Natural killer cell (primary cell): ENCODE data around the gene MBLAC1. TPM values are rescaled to one million over a fixed set of nuclear protein-coding genes. Genes with fewer than 3 reads are reported as not detected.

Experiments
- ATAC-seq, 3 donors: fragments of 150-1000 bp in 2 of 3; fragments of 200-7000 bp in 1 of 3; cut with Tn5 transposase; 1 replicate in 1 of 3; 2 replicates in 2 of 3; pipeline ENCODE4 v1.10.0; 2021; ENCODE audit warnings: mild to moderate bottlenecking in 2 of 3, moderate library complexity in 2 of 3
- DNase-seq, 2 donors: peaks; one replicate each; pipeline versions ENCODE4 v3.0.0 to v3.0.0-alpha.2; 2013 to 2021; ENCODE audit warnings: mixed read lengths in 1 of 2
- H3K27ac ChIP-seq: one replicate; pipeline ENCODE4 v1.5.1; 2013; ENCODE audit warnings: mild to moderate bottlenecking, low read length
- H3K27me3 ChIP-seq: one replicate; pipeline ENCODE4 v1.6.1; 2013; ENCODE audit warnings: low read length; ENCODE audit not compliant: control insufficient read depth, insufficient read depth
- H3K36me3 ChIP-seq: one replicate; pipeline ENCODE4 v1.6.1; 2013; ENCODE audit warnings: low read length; ENCODE audit not compliant: control insufficient read depth, insufficient read depth
- H3K4me1 ChIP-seq: one replicate; pipeline ENCODE4 v1.6.1; 2013; ENCODE audit warnings: low read length; ENCODE audit not compliant: control insufficient read depth, insufficient read depth
- H3K4me3 ChIP-seq: one replicate; pipeline ENCODE4 v1.5.1; 2013; ENCODE audit warnings: low read length
- H3K9me3 ChIP-seq: one replicate; pipeline ENCODE4 v1.6.1; 2013; ENCODE audit warnings: low read length; ENCODE audit not compliant: control insufficient read depth, insufficient read depth
- H3K27ac Mint-ChIP-seq, 2 donors: one replicate each; pipeline ENCODE4 v1.8.0; 2022; ENCODE audit warnings: mild to moderate bottlenecking in 2 of 2, mixed read lengths in 2 of 2, moderate library complexity in 1 of 2
- H3K27me3 Mint-ChIP-seq, 2 donors: one replicate each; pipeline ENCODE4 v1.8.0; 2022; ENCODE audit warnings: low read depth in 2 of 2, mixed read lengths in 2 of 2
- H3K36me3 Mint-ChIP-seq: one replicate; pipeline ENCODE4 v1.8.0; 2022; ENCODE audit warnings: mixed read lengths
- H3K4me1 Mint-ChIP-seq, 2 donors: one replicate each; pipeline ENCODE4 v1.8.0; 2022; ENCODE audit warnings: mixed read lengths in 2 of 2
- H3K4me3 Mint-ChIP-seq: one replicate; pipeline ENCODE4 v1.8.0; 2022; ENCODE audit warnings: mild to moderate bottlenecking, moderate library complexity, mixed read lengths
- H3K9me3 Mint-ChIP-seq, 2 donors: one replicate each; pipeline ENCODE4 v1.8.0; 2022; ENCODE audit warnings: mixed read lengths in 2 of 2
- CTCF ChIP-seq: fragments of 200-600 bp; IDR thresholded peaks from one replicate; pipeline ENCODE4 v1.8.0; 2022; ENCODE audit warnings: antibody characterized with exemption
- WGBS: methylation state at CpG from one replicate; pipeline ENCODE4 v1.1.7; 2013; ENCODE audit warnings: missing lambda C conversion rate; ENCODE audit not compliant: insufficient coverage; 5-methylcytosine and 5-hydroxymethylcytosine counted together
- intact Hi-C: fragments of 100-400 bp; cut with micrococcal nuclease; formaldehyde crosslinking; loops from one replicate; pipeline ENCODE4 v1.14.2; 2022
- total RNA-seq, 4 donors: library from RNA; stranded (reverse); fragments of 120-200 nt in 1 of 4; gene quantifications; one replicate each; pipeline versions ENCODE4 v1.2.3 to v1.2.4, GENCODE V29; 2013 to 2022

Gene MBLAC1
- total RNA-seq, 3 donors from 2014 or later (not counting 1 experiment from before 2014, with no cell fraction given): 2.8 to 4.3 (median 4.1) TPM

DNA sequence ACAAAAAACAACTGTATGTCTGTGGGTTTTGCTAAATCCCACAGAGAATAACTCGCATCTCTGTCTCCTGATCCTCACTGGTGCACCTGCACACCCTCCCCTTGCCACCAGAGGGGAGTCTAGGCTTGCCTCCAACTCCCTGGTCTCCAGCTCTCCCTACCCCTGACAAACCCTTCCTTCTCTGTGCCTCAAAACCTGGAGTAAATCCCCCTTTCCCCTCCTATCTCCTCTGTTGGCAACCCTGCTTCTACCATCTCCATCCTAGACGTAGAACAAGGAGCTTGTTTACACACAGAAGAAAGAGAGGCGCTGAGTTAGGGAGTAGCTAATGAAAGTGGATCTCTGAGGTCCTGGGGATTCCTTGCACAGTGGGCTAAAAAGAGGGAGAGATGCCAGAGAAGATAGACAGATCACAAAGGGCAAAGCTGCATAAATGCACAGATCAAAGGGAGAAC lies 6.0 kb downstream of the MBLAC1 start:
- Histone ChIP-seq H3K4me3 (no peak overlapping the region), H3K9me3 (no peaks in the 10 kb centered on the region), H3K27ac (no peak overlapping the region), H3K36me3 (no peaks in the 10 kb centered on the region), H3K27me3 (no peaks in the 10 kb centered on the region), H3K4me1 (peaks cover 12% of the 10 kb centered on the region)
- intact Hi-C loops: loop anchor here (2.0 to 5.0 kb wide), 3 partner anchors 85 to 276 kb away; partner anchors contain the start of gene PVRIG
- peaks cover 0 to 7% of the 10 kb centered on the region in 2 donors for H3K27me3 Mint-ChIP-seq
- peaks cover 9 to 20% of the 10 kb centered on the region in 2 donors for H3K4me1 Mint-ChIP-seq
- H3K36me3 Mint-ChIP-seq: no peaks in the 10 kb centered on the region
- no peak overlapping the region for H3K27ac Mint-ChIP-seq
- peak; percentile 79 for TF ChIP-seq CTCF
- ATAC-seq: peak; percentile 81 to 84 (median 83)
- H3K4me3 Mint-ChIP-seq: no peak overlapping the region
- 29% methylated on average over 3 of the region's 3 CpGs for WGBS
- H3K9me3 Mint-ChIP-seq: no peaks in the 10 kb centered on the region
- peak; percentile 44 to 84 for DNase-seq

DNA sequence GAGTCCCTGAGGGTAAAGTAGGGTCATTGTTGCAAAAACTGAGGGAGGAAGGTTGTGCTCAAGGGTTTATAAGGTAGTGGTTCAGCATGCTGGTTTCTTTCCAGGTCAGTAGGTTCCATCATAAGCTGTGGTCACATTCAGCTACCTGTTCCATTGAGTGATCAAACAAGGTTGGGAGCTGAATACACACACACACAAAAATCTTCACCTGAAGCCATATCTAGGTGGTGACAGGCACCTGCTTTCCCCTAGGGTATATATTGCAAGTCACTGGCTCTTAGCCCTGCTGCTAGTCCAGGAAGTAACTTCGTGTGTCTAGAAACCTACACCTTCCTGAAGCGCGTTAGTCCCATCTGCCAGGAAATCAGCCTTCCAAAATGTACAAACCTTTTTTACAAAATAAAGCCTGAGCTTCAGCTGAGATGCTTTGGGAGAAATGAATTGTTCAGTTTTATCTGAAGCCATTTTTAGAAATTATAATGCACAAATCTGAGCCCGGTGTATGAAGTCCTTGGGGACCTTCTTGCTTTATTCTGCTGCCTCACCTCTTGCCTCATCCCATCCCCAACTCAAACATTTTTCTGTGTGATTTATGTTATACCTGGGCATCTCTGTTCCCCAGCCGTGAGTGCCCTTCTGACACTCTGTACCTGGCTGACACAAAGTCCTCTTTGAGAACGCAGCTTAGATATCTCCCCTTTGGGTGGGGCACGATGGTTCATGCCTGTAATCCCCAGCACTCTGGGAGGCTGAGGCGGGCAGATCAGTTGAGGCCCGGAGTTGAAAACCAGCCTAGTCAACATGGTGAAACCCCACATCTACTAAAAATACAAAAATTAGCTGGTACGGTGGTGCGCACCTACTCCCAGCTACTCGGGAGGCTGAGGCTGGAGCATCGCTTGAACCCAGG lies 11.3 kb downstream of the MBLAC1 start:
- no peaks in the 10 kb centered on the region for H3K4me1 Mint-ChIP-seq
- H3K9me3 Mint-ChIP-seq: no peaks in the 10 kb centered on the region
- H3K4me3 Mint-ChIP-seq: no peak overlapping the region
- Histone ChIP-seq H3K4me3 (no peak overlapping the region), H3K4me1 (no peaks in the 10 kb centered on the region), H3K27ac (no peak overlapping the region), H3K9me3 (no peaks in the 10 kb centered on the region), H3K36me3 (no peaks in the 10 kb centered on the region), H3K27me3 (no peaks in the 10 kb centered on the region)
- 74% methylated on average over 12 of the region's 13 CpGs for WGBS
- TF ChIP-seq CTCF: no peak
- H3K27ac Mint-ChIP-seq: no peak overlapping the region
- DNase-seq (peak in 1 of 2 donors; percentile 33), ATAC-seq (no peak)
- intact Hi-C loops: no loop called here
- H3K27me3 Mint-ChIP-seq: peaks cover 0 to 9% of the 10 kb centered on the region in 2 donors
- H3K36me3 Mint-ChIP-seq: no peaks in the 10 kb centered on the region

- Histone ChIP-seq H3K4me3 (no peak overlapping the region), H3K27ac (no peak overlapping the region), H3K9me3 (no peaks in the 10 kb centered on the region), H3K4me1 (no peaks in the 10 kb centered on the region), H3K27me3 (no peaks in the 10 kb centered on the region), H3K36me3 (no peaks in the 10 kb centered on the region)
- Mint-ChIP-seq H3K27ac (no peak overlapping the region), H3K4me1 (no peaks in the 10 kb centered on the region), H3K36me3 (no peaks in the 10 kb centered on the region), H3K27me3 (peaks cover 0 to 6% of the 10 kb centered on the region in 2 donors), H3K4me3 (no peak overlapping the region), H3K9me3 (no peaks in the 10 kb centered on the region)
- ATAC-seq (peak in 1 of 3 donors; percentile 53), DNase-seq (no peak)
- TF ChIP-seq CTCF: no peak
- intact Hi-C loops: no loop called here
- WGBS: 41% methylated on average over 3 of the region's 3 CpGs
Observed at GRCh38 chr7:100141555-100141949, 14.8 kb downstream of the MBLAC1 start.
